D341Med (cell line): Measurements from ENCODE around the gene CARD19.

ENCODE experiments used
- DNase-seq: peaks from one replicate; pipeline ENCODE4 v3.0.0; 2012; ENCODE audit warnings: low spot score

The CARD19 gene

GRCh38 chr9:93120846-93121315, 24.9 kb downstream of the CARD19 start:
- DNase-seq, result no peak

DNA sequence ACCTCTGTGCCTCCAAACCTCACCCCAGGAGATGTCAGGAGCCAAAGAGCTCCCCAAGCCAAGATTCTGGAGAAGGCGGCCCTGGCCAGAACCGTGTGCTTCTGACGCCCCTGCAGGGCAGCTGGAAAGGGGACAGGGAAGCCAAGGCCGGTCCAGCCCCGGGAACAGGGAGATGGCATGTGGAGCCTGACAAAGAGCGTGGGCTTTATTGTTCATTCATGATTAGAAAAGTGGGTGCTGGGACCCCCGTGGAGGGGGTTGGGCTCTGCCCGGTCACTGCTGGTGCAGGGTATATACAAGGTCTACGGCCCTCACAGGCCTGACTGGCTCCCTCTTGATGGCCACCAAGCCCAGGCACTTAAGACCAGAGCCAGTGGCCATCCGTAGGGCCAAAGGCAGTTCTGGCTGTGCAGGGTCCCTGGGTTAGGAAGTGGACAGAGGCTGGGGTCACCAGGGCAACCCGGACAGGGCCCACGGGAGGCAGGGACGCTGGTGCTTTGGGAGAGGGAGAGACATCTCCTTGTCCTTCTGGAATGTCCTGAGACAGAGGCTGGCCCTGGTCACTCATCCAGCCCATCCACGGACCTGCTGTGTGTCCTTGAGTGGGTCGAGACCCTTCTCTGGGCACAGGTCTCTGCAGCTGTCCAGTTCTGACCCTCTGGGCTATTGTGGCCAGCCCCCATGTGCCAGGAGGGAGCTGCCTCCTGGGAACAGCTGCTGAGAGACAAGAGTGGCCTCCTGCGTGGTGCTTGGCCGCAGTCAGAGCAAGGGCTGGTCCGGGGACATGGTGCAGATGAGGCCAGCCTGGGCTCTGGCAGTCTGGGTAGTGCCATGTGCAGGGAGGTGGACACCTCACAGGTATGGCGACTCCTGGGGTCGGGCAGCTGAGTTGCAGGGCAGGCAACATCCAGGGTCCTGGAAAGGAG, 25.6 kb downstream of the CARD19 start:
- DNase-seq, result no peak

GRCh38 chr9:93122721-93123221, 26.8 kb downstream of the CARD19 start:
- no peak for DNase-seq

DNA sequence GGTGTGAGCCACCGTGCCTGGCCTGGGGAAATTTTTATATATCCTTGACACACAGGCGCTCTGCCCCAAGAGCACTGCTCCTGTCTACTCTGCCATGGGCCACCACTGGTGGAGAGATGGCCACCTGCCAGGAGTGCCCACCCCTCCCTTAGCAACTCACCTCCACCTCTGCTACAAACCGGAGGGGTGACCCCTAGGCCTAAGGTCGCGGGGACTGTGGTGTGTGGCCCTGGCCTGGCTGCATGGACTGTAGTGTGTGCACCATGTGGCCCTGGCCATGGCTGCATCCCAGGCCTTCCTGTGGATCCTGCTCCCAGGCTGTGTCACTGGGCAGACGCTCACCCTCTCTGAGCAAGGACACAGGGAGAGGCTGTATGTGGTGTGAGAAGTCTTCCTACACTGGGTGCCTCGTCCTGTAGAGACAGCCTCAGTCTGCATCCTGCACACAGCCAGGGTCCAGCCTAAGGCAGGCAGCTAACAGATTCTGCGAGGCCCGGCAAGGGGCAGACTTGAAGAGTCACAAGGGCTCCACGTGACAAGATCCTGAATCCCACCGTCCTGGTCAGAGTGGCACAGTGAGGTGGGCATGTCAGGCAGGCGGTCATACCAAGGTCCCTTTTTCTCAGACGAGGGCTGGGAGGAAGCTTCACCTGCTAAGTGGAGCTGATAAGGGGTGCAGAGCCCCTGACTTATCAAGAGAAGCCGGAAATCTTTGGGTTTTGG, 27.7 kb downstream of the CARD19 start:
- DNase-seq, result no peak

- DNase-seq, result no peak
Measured at GRCh38 chr9:93124793-93125192, 28.8 kb downstream of the CARD19 start.

DNA sequence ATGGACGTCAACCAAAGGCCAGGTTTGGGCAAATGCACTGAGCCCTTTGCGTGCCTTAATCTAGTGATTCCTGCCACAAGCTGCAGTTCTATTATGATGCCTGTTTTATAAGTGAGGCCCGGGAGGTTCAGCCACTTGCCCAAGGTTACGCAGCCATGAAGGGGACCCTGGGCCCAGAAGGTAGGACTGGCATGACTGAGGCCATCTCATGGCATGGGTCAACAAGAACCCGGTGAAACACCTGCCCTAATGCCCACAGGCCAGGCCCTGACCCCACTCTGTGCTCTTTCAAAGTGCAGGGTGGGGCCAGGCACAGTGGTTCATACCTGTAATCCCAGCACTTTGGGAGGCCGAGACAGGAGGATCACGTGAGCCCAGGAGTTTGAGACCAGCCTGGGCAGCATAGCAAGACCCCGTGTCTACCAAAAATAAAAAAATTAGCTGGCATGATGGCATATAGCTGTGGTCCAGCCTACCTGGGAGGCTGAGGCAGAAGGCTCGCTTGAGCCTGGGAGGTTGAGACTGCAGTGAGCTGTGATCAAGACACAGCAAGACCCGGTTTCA, 29.4 kb downstream of the CARD19 start:
- no peak for DNase-seq

- DNase-seq, result no peak
Measured at GRCh38 chr9:93126151-93126781, 30.2 kb downstream of the CARD19 start.

DNA sequence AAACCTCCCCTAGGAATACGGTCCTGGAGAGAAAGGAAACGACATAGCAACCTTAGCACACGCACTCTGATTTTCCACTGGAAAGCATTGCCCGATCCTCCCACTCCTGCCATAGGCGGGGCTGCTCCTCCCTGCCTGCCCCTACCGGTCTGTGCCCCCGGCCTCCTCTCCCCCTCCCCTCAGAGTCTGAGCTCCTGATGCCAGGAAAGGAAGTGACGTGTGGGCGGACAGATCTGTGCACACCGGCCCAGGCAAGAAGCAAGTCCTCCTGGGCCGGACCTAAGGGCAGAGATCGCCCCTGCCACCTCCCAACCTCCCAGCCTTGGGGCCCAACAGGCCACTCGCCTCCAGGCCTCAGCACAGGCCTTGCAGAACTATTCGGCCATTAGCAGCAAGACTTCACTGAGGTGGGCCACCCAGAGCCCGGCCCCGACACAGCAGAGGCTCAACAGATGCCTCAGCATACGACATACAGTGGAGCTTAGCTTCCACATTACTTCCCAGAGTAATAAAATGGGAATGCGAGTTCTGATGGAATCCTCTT, 30.9 kb downstream of the CARD19 start:
- DNase-seq, result no peak

DNA sequence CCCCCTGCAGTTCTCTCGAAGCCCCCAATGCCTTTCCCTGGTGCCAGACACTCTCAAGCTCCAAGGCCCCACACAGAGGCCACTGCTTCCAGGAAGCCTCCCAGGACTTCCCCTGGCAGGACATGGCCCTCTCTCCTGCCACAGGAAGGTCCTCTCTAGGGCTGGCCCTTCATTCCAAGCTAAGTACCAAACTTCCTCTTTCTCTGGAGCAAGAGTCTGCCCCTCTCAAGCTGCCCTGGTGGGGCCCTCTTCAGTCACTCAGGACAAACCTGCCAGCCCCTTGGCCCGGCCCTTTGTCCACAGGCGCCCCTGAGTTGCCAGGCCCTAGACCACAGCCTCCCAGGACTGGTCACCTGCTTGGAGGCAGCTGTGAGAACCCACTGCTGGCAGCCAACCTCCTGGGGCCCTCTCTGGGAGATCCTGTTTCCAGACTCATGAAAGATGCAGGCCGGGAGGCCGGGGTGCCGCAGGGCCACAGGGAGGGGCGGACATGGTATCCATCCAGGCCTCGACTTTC, 31.4 kb downstream of the CARD19 start:
- DNase-seq, result no peak

- no peak for DNase-seq
Measured at GRCh38 chr9:93128011-93128714, 32.1 kb downstream of the CARD19 start.

GRCh38 chr9:93128715-93129224, 32.8 kb downstream of the CARD19 start:
- DNase-seq, result no peak

- DNase-seq, result no peak
Measured at GRCh38 chr9:93129286-93129685, 33.3 kb downstream of the CARD19 start.

GRCh38 chr9:93129691-93130500, 33.9 kb downstream of the CARD19 start:
- no peak for DNase-seq

- DNase-seq, result no peak
Measured at GRCh38 chr9:93130861-93131481, 35.0 kb downstream of the CARD19 start.

DNA sequence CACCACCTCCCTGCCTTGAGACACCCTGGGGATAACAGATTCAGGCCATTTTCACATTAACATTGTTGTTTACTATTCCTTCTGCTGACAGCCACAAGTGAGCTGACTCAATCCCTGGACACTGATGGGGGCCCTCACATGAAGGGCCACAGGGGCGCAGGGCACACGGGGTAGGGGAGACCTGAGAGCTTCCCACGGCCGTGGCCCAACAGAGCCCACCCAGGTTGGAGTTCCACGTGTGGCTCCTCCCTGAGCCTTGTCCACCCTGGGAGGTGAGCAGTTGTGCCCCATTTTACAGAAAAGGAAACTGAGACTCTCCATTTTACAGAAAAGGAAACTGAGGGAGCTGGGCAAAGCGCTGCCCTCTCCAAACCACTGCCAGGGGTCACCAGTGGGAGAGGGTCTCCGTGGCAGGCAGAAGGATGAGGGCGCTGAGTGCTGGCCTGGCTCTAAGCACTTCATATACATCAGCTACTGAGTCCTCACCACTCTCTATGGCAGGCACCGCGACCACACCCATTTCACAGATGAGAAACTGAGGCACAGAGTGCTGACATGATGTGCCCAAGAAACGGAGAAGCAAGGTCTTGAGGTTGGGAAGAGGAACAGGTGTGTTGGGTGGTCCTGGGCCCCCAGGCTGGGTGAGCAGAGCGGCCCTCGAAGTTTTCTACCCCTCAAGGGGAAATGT, 35.7 kb downstream of the CARD19 start:
- no peak for DNase-seq

DNA sequence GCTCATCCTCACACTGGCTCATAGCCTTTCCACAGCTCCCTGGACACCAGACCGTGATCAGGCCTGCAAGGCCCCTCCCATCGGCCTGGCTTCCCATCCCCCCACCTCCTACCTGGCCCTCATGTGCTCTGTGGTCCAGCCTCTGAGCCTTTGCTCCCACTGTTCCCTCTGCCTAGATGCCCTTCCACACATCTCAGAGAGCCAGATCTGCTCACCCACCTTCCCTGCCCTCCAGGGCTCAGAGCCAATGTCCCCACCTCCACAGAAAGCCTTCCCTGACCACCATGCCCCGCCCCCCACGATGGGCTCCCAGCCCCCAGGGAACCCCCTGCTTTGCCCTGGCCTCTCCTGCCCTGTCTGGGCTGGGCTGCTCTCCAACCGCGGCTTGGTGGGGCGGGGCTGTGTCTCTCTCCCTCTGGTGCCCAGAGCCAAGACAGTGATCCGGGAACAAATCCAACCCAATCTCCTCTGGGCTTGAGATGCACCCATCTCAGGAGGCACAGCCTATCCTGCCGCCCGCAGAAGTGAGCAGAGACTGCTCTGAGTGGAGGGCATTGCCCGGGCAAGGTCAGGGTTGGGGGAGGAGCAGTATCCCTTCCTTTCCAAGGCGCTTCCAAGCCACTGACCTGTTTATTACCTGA, 36.4 kb downstream of the CARD19 start:
- DNase-seq, result no peak

- no peak for DNase-seq
Measured at GRCh38 chr9:93132946-93133680, 37.1 kb downstream of the CARD19 start.

DNA sequence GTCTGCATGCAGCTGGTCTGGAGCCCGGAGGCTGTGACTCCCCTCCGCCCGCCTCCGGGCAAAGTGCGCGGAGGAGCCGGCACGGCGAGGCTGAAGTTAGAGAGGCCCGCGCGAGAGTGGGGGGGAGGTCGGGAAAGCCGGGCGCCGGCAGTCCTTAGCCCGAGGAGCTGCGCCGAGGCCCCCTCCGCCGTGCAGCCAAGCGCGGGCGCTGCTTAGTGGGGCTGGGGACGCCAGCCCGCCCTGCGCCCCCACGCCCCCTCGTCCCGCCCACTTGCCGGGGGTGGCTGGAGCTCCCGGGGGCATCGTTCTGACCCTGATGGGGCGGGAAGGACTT, 37.6 kb downstream of the CARD19 start:
- peak; percentile 76 for DNase-seq
